Measurements from ENCODE around the gene EDN3.

- TF ChIP-seq CREB1 (CRISPR knock-in tag; IDR thresholded peaks at IDR 0.05; ENCODE audit: low read depth) (no peak), EZH2phosphoT487 (IDR thresholded peaks at IDR 0.05; ENCODE audit: unreplicated experiment) (no peak)
Measured at GRCh38 chr20:59349277-59349676, 48.9 kb downstream of the EDN3 start.

Data from GM23338 (cell line).